GM23338 (cell line): Measurements from ENCODE around the gene ALDH7A1. TPM values are rescaled to one million over a fixed set of nuclear protein-coding genes. Genes with fewer than 3 reads are reported as not detected.

Experiments used
- ATAC-seq: fragments of 200-7000 bp; cut with Tn5 transposase; 3 replicates; pipeline ENCODE4 v1.9.1; 2020
- DNase-seq: peaks from one replicate; pipeline ENCODE4 v3.0.0-alpha.2; 2015; ENCODE audit warnings: low spot score
- H2AFZ ChIP-seq: fragments of 200-600 bp; sonication (generic); 2 replicates; pipeline ENCODE4 v1.8.0; 2016; ENCODE audit warnings: antibody characterized with exemption, mild to moderate bottlenecking, moderate library complexity
- H3F3A ChIP-seq: fragments of 200-600 bp; sonication (generic); replicated peaks from 2 replicates; pipeline ENCODE4 v1.8.0; 2017; ENCODE audit warnings: antibody characterized with exemption, mixed run types, low read depth
- H3K27ac ChIP-seq: fragments of 200-600 bp; sonication (generic); 2 replicates; pipeline ENCODE4 v1.6.1; 2016; ENCODE audit warnings: low read depth
- H3K27me3 ChIP-seq: fragments of 200-600 bp; sonication (generic); 2 replicates; pipeline ENCODE4 v1.8.0; 2016; ENCODE audit warnings: mild to moderate bottlenecking, mixed run types, moderate library complexity; ENCODE audit not compliant: insufficient read depth
- H3K36me3 ChIP-seq: fragments of 200-600 bp; sonication (generic); 2 replicates; pipeline ENCODE4 v1.8.0; 2016; ENCODE audit warnings: mild to moderate bottlenecking; ENCODE audit not compliant: insufficient read depth
- H3K4me1 ChIP-seq: fragments of 200-600 bp; sonication (generic); 2 replicates; pipeline ENCODE4 v1.8.0; 2016; ENCODE audit warnings: mild to moderate bottlenecking, moderate library complexity; ENCODE audit not compliant: insufficient read depth
- H3K4me2 ChIP-seq: fragments of 200-600 bp; sonication (generic); 2 replicates; pipeline ENCODE4 v1.7.1; 2017; ENCODE audit warnings: mixed run types
- H3K4me3 ChIP-seq: fragments of 200-600 bp; sonication (generic); 2 replicates; pipeline ENCODE4 v1.6.1; 2016; ENCODE audit warnings: mixed run types
- H3K79me2 ChIP-seq: fragments of 200-600 bp; sonication (generic); replicated peaks from 2 replicates; pipeline ENCODE4 v1.8.0; 2017; ENCODE audit warnings: mild to moderate bottlenecking; ENCODE audit not compliant: insufficient read depth
- H3K9me2 ChIP-seq: fragments of 200-600 bp; sonication (generic); 2 replicates; pipeline ENCODE4 v1.8.0; 2017; ENCODE audit not compliant: insufficient read depth
- H4K20me1 ChIP-seq: fragments of 200-600 bp; sonication (generic); replicated peaks from 2 replicates; pipeline ENCODE4 v1.8.0; 2017; ENCODE audit warnings: mild to moderate bottlenecking; ENCODE audit not compliant: insufficient read depth
- H3K27ac Mint-ChIP-seq: 2 replicates; pipeline ENCODE4 v1.8.0; 2020; ENCODE audit warnings: inconsistent platforms, mild to moderate bottlenecking, moderate library complexity, mixed read lengths
- H3K27me3 Mint-ChIP-seq: 3 replicates; pipeline ENCODE4 v1.8.0; 2022; ENCODE audit warnings: low read depth, mild to moderate bottlenecking, moderate library complexity, mixed read lengths, inconsistent platforms; ENCODE audit not compliant: insufficient read depth, poor library complexity
- H3K36me3 Mint-ChIP-seq: 3 replicates; pipeline ENCODE4 v1.8.0; 2021; ENCODE audit warnings: low read depth, mild to moderate bottlenecking, inconsistent platforms, moderate library complexity, mixed read lengths
- H3K4me1 Mint-ChIP-seq: 3 replicates; pipeline ENCODE4 v1.8.0; 2020; ENCODE audit warnings: mild to moderate bottlenecking, inconsistent platforms, mixed read lengths
- H3K4me3 Mint-ChIP-seq: 3 replicates; pipeline ENCODE4 v1.8.0; 2021; ENCODE audit warnings: moderate library complexity, mild to moderate bottlenecking, inconsistent platforms, mixed read lengths
- H3K9me3 Mint-ChIP-seq: 3 replicates; pipeline ENCODE4 v1.8.0; 2020; ENCODE audit warnings: moderate library complexity, mild to moderate bottlenecking, inconsistent platforms, mixed read lengths
- CREB1 ChIP-seq: fragments of 250-450 bp; sonication (Bioruptor Pico); IDR thresholded peaks from 2 replicates; pipeline ENCODE4 v1.5.0; 2020; ENCODE audit warnings: low read depth, mild to moderate bottlenecking, moderate library complexity
- CTCF ChIP-seq, 2 experiments: fragments of 200-600 bp in 1 of 2; sonication (generic) in 1 of 2; conservative IDR thresholded peaks; 2 replicates each; pipeline versions ENCODE4 v1.5.1 to v1.6.1; 2016 to 2017; ENCODE audit warnings: antibody characterized with exemption in 2 of 2, low read depth in 2 of 2, mild to moderate bottlenecking in 2 of 2, moderate library complexity in 1 of 2
- EZH2 ChIP-seq: fragments of 200-600 bp; sonication (generic); IDR thresholded peaks from one replicate; pipeline ENCODE4 v1.8.0; 2017; ENCODE audit warnings: antibody characterized with exemption, mild to moderate bottlenecking, low read depth; ENCODE audit not compliant: unreplicated experiment
- EZH2phosphoT487 ChIP-seq: fragments of 200-600 bp; sonication (generic); IDR thresholded peaks from one replicate; pipeline ENCODE4 v1.8.1; 2018; ENCODE audit warnings: antibody characterized with exemption; ENCODE audit not compliant: unreplicated experiment
- JUNB ChIP-seq: IDR thresholded peaks from one replicate; pipeline ENCODE4 v1.6.1; 2016; ENCODE audit warnings: antibody characterized with exemption; ENCODE audit not compliant: unreplicated experiment
- NANOG ChIP-seq: IDR thresholded peaks from 2 replicates; pipeline ENCODE4 v1.6.1; 2016; ENCODE audit warnings: antibody characterized with exemption, borderline replicate concordance
- POLR2AphosphoS5 ChIP-seq: IDR thresholded peaks from 2 replicates; pipeline ENCODE4 v1.6.1; 2016; ENCODE audit warnings: antibody characterized with exemption, low read depth
- REST ChIP-seq: IDR thresholded peaks from one replicate; pipeline ENCODE4 v1.6.1; 2018; ENCODE audit warnings: antibody characterized with exemption; ENCODE audit not compliant: unreplicated experiment
- STAT1 ChIP-seq: IDR thresholded peaks from one replicate; pipeline ENCODE4 v1.6.1; 2016; ENCODE audit warnings: antibody characterized with exemption; ENCODE audit not compliant: unreplicated experiment
- ZNF114 ChIP-seq: fragments of 250-450 bp; sonication (Bioruptor Pico); IDR thresholded peaks from 2 replicates; pipeline ENCODE4 v1.5.0; 2020; ENCODE audit warnings: mild to moderate bottlenecking, moderate library complexity
- ZNF331 ChIP-seq: fragments of 250-450 bp; sonication (Bioruptor Pico); IDR thresholded peaks from 2 replicates; pipeline ENCODE4 v1.5.0; 2020; ENCODE audit warnings: low read depth, mild to moderate bottlenecking, moderate library complexity
- polyA plus RNA-seq: library from polyadenylated mRNA; unstranded; fragments of >200 nt; fragmentation: Nextera tagmentation; extraction: Ambion mirVana; gene quantifications from 2 replicates; pipeline ENCODE4 v1.2.1, GENCODE V29; 2016
- total RNA-seq: library from RNA; depleted of rRNA; stranded (reverse); fragments of >200 nt; shearing (Covaris generic); gene quantifications from 2 replicates; pipeline ENCODE4 v1.2.3, GENCODE V29; 2014
- TF ChIP-seq, protein P1 (sequence below): IDR thresholded peaks from 2 replicates; pipeline ENCODE4 v1.6.1; 2016; ENCODE audit warnings: antibody characterized with exemption
- TF ChIP-seq, protein P2 (sequence below): fragments of 250-450 bp; sonication (Bioruptor Pico); IDR thresholded peaks from 2 replicates; pipeline ENCODE4 v1.5.0; 2020; ENCODE audit warnings: mild to moderate bottlenecking, moderate library complexity

The ALDH7A1 gene
- total and polyA plus RNA-seq, 2 experiments from 2014 or later, result 122 to 198 TPM

DNA sequence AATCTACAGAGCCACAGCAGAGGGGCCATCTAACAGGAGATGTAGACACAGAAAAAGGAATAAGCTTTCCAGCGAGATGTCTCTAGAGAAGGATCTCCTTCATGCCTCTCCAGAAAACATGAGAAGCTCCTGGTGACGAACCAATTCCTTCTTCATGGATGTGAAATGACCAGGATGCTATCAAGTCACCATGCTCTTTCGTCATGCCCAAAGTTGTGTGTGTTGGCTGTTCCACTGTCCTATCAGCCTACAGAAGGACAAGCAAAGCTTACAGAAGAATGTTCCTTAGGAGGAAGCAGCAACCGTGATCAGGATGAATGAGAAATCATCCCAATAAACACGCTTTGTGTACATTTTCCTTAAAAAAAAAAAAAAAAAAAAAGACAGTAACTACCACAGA, 54.4 kb downstream of the ALDH7A1 start (continued):
- no peak for TF ChIP-seq CREB1
- TF ChIP-seq STAT1, result no peak
- TF ChIP-seq JUNB, result no peak
- TF ChIP-seq EZH2, result no peak

DNA sequence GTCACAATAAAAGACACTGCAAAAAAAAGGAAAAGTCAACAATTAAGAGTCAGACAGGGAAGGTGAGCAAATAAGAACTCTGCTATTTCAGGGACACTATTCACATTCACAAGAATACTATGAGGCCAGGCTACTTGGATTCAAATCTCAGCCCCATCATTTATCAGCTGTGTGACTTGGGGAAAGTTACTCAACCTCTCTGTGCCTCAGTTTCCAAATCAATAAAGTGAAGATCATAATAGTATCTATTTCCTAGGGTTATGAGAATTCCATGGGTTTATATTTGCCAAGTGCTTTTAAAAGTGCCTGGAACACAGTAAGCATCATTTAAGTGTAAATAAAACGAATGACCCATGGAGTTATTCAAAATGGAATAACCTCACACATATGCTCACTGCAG, 56.4 kb downstream of the ALDH7A1 start:
- DNase-seq, result no peak
- no peak for TF ChIP-seq EZH2phosphoT487
- TF ChIP-seq, protein P1, sequence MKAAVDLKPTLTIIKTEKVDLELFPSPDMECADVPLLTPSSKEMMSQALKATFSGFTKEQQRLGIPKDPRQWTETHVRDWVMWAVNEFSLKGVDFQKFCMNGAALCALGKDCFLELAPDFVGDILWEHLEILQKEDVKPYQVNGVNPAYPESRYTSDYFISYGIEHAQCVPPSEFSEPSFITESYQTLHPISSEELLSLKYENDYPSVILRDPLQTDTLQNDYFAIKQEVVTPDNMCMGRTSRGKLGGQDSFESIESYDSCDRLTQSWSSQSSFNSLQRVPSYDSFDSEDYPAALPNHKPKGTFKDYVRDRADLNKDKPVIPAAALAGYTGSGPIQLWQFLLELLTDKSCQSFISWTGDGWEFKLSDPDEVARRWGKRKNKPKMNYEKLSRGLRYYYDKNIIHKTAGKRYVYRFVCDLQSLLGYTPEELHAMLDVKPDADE, result no peak
- TF ChIP-seq POLR2AphosphoS5, result no peak
- TF ChIP-seq JUNB, result no peak
- TF ChIP-seq EZH2, result no peak
- TF ChIP-seq CREB1, result no peak
- TF ChIP-seq CTCF (conservative IDR thresholded peaks at IDR 0.05; ENCODE audit: low read depth in 2 of 2), result no peak
- no peak for TF ChIP-seq ZNF331 (CRISPR knock-in tag)
- TF ChIP-seq, protein P2, sequence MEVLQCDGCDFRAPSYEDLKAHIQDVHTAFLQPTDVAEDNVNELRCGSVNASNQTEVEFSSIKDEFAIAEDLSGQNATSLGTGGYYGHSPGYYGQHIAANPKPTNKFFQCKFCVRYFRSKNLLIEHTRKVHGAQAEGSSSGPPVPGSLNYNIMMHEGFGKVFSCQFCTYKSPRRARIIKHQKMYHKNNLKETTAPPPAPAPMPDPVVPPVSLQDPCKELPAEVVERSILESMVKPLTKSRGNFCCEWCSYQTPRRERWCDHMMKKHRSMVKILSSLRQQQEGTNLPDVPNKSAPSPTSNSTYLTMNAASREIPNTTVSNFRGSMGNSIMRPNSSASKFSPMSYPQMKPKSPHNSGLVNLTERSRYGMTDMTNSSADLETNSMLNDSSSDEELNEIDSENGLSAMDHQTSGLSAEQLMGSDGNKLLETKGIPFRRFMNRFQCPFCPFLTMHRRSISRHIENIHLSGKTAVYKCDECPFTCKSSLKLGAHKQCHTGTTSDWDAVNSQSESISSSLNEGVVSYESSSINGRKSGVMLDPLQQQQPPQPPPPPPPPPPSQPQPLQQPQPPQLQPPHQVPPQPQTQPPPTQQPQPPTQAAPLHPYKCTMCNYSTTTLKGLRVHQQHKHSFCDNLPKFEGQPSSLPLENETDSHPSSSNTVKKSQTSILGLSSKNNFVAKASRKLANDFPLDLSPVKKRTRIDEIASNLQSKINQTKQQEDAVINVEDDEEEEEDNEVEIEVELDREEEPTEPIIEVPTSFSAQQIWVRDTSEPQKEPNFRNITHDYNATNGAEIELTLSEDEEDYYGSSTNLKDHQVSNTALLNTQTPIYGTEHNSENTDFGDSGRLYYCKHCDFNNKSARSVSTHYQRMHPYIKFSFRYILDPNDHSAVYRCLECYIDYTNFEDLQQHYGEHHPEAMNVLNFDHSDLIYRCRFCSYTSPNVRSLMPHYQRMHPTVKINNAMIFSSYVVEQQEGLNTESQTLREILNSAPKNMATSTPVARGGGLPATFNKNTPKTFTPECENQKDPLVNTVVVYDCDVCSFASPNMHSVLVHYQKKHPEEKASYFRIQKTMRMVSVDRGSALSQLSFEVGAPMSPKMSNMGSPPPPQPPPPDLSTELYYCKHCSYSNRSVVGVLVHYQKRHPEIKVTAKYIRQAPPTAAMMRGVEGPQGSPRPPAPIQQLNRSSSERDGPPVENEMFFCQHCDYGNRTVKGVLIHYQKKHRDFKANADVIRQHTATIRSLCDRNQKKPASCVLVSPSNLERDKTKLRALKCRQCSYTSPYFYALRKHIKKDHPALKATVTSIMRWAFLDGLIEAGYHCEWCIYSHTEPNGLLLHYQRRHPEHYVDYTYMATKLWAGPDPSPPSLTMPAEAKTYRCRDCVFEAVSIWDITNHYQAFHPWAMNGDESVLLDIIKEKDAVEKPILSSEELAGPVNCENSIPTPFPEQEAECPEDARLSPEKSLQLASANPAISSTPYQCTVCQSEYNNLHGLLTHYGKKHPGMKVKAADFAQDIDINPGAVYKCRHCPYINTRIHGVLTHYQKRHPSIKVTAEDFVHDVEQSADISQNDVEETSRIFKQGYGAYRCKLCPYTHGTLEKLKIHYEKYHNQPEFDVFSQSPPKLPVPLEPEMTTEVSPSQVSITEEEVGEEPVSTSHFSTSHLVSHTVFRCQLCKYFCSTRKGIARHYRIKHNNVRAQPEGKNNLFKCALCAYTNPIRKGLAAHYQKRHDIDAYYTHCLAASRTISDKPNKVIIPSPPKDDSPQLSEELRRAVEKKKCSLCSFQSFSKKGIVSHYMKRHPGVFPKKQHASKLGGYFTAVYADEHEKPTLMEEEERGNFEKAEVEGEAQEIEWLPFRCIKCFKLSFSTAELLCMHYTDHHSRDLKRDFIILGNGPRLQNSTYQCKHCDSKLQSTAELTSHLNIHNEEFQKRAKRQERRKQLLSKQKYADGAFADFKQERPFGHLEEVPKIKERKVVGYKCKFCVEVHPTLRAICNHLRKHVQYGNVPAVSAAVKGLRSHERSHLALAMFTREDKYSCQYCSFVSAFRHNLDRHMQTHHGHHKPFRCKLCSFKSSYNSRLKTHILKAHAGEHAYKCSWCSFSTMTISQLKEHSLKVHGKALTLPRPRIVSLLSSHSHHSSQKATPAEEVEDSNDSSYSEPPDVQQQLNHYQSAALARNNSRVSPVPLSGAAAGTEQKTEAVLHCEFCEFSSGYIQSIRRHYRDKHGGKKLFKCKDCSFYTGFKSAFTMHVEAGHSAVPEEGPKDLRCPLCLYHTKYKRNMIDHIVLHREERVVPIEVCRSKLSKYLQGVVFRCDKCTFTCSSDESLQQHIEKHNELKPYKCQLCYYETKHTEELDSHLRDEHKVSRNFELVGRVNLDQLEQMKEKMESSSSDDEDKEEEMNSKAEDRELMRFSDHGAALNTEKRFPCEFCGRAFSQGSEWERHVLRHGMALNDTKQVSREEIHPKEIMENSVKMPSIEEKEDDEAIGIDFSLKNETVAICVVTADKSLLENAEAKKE, result no peak
- TF ChIP-seq ZNF114, result no peak
- TF ChIP-seq REST, result no peak
- TF ChIP-seq NANOG, result no peak
- no peak for TF ChIP-seq STAT1
- Mint-ChIP-seq H3K36me3 (peaks cover 2% of the 10 kb centered on the region; the same call in 2 of the 3 replicates), H3K4me1 (peaks cover 3% of the 10 kb centered on the region; the same call in 1 of the 3 replicates), H3K4me3 (no peak overlapping the region), H3K27me3 (peaks cover 5% of the 10 kb centered on the region), H3K9me3 (0 out of 3 replicates have a peak, but pooled peaks cover 6% of the 10 kb centered on the region), H3K27ac (no peak overlapping the region; the same call in 1 of the 2 replicates)
- Histone ChIP-seq H3K27me3 (no peaks in the 10 kb centered on the region), H3K4me3 (no peak overlapping the region), H3K79me2 (no peaks in the 10 kb centered on the region), H3K36me3 (no peaks in the 10 kb centered on the region), H2AFZ (no peak overlapping the region), H3F3A (no peaks in the 10 kb centered on the region), H3K9me2 (no peaks in the 10 kb centered on the region), H3K4me2 (no peak overlapping the region), H3K27ac (no peak overlapping the region), H3K4me1 (no peaks in the 10 kb centered on the region), H4K20me1 (0 out of 2 replicates have a peak, but pooled peaks cover 2% of the 10 kb centered on the region)
- no peak for ATAC-seq
